ENCODE data around the gene GARRE1.

DNA sequence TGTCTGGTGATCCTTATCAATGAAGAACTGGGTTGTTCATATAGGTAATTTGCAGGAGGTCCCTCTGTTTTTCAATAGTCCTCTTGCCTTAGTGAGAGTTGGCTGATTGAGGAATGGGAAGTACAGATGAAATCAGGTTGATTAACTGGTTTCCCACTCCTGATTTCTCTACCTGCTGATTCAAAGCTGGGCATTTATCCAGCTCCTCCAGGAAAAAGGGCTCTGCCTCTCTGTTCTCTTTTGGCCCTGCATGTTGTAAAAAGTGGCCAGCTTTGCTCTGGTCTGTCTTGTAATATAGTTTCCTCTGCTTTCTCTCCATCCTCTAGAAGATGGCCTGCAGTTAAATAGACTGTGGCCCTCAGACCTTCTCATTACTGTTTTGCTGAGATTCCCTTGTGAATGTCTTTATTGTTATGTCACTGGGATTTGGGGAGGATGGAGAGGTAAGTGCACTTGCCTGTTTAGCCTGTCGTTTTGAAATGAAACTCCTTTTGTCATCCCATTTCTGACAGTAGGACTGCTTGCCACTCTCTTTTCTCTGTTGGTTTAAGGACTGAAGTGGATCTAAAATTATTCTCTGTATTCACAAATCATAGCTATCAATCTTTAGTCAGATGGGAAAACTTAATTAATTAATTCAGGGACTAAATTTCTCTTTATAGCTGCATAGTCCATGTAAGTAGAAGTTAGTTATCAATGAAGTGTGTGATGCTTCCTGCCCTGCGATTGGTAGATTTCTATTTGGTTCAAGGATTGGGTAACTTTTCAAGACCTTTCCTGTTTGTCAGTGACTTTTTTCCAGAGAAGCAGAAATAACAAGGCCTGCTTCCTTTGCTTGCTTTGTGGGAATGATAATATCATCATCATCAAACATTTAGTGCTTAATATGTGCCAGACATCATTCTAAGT, 28.5 kb downstream of the GARRE1 start:
- TF ChIP-seq POLR2A (IDR thresholded peaks at IDR 0.05; ENCODE audit: low read length), result no peak
- TF ChIP-seq MAFK (IDR thresholded peaks at IDR 0.05; ENCODE audit: partially characterized antibody), result no peak
- no peak for TF ChIP-seq NR3C1 (IDR thresholded peaks at IDR 0.05)

Measured in A549 (cell line).